Choroid plexus epithelial cell (primary cell): Measurements from ENCODE around the gene KIAA1328.
A peak's percentile ranks its signal among the peaks of the same experiment; 100 is the strongest.

Source experiments
- DNase-seq: peaks from one replicate; pipeline ENCODE4 v3.0.0-alpha.2; 2010; ENCODE audit warnings: low read depth
- H3K4me3 ChIP-seq: 2 replicates; pipeline ENCODE4 v1.5.1; 2011; ENCODE audit warnings: low read depth, mild to moderate bottlenecking, control low read depth, low read length, moderate library complexity
- TF ChIP-seq, protein P1 (sequence below): conservative IDR thresholded peaks from 2 replicates; pipeline ENCODE4 v1.5.1; 2011; ENCODE audit warnings: low read depth, mild to moderate bottlenecking, control low read depth, inconsistent platforms, low read length, moderate library complexity

KIAA1328 gene

GRCh38 chr18:36931106-36931505, 102.2 kb downstream of the KIAA1328 start:
- TF ChIP-seq, protein P1, sequence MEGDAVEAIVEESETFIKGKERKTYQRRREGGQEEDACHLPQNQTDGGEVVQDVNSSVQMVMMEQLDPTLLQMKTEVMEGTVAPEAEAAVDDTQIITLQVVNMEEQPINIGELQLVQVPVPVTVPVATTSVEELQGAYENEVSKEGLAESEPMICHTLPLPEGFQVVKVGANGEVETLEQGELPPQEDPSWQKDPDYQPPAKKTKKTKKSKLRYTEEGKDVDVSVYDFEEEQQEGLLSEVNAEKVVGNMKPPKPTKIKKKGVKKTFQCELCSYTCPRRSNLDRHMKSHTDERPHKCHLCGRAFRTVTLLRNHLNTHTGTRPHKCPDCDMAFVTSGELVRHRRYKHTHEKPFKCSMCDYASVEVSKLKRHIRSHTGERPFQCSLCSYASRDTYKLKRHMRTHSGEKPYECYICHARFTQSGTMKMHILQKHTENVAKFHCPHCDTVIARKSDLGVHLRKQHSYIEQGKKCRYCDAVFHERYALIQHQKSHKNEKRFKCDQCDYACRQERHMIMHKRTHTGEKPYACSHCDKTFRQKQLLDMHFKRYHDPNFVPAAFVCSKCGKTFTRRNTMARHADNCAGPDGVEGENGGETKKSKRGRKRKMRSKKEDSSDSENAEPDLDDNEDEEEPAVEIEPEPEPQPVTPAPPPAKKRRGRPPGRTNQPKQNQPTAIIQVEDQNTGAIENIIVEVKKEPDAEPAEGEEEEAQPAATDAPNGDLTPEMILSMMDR: no peak
- no peak overlapping the region for H3K4me3 ChIP-seq
- no peak for DNase-seq

- no peak for DNase-seq
- no peak overlapping the region for H3K4me3 ChIP-seq
- TF ChIP-seq, protein P1: no peak
Measured at GRCh38 chr18:36933552-36933951, 104.6 kb downstream of the KIAA1328 start.

DNA sequence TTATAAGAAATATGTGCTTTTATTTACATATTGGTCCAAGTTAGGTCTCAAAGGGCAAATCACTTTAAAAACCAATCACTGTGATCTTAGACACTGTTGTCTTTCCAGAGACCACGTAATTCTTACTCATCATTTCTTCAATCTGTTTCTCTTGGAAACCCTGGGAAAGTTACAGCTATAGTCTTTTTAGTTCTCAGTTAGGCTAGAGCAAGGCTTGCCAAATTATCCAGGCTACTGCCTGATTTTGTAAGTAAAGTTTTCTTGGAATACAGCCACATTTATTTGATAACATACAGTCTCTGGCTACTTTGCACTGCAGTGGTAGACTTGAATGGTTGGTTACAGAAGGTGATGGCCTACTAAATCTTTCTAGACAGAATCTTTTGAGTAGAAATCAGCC, 106.0 kb downstream of the KIAA1328 start:
- DNase-seq: peak; percentile 63
- TF ChIP-seq, protein P1: no peak
- H3K4me3 ChIP-seq: no peak overlapping the region

DNA sequence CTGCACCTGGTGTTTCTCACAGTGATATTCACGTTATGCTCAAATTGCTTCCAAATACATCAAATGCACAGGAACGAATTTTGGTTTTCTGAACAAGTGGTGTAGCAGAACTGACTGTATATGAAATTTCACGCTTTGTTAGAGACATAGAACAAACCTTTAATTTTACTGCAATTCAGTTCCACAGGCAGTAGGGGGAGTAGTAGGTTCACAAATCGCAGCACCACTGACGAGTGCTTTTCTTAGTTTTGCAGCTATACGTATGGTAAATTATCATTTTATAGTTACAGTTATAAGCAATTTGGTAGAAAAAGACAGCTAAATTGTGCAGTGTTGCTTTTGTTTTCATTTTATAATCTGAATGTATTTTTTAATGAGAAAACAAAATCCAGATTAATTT, 113.3 kb downstream of the KIAA1328 start:
- DNase-seq: peak; percentile 77
- no peak overlapping the region for H3K4me3 ChIP-seq
- TF ChIP-seq, protein P1: peak; percentile 88

- TF ChIP-seq, protein P1: no peak
- DNase-seq: no peak
Measured at GRCh38 chr18:36947820-36948348, 119.0 kb downstream of the KIAA1328 start.

DNA sequence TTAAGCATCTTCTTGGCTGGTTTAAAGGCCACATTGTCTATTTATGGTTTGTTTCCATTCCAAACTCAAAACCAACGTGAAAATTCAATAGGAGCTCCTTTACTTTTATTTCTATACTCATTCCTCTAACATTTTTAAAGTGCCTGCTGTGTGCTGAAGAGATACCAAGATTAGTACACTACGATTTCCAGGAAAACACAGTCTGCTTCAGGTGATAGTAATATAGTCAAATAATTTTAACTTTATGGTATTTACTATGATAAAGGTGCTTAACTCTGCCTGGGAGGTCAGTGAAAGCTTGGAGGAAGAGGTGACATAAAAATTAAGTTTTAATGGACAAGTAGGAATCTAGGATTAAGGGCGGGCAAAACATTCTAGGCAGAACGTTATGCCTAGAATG, 121.4 kb downstream of the KIAA1328 start:
- TF ChIP-seq, protein P1: no peak
- DNase-seq: no peak
- H3K4me3 ChIP-seq: no peak overlapping the region

More at GRCh38 chr18:36947820-36948348, 119.0 kb downstream of the KIAA1328 start:
- H3K4me3 ChIP-seq: no peak overlapping the region

DNA sequence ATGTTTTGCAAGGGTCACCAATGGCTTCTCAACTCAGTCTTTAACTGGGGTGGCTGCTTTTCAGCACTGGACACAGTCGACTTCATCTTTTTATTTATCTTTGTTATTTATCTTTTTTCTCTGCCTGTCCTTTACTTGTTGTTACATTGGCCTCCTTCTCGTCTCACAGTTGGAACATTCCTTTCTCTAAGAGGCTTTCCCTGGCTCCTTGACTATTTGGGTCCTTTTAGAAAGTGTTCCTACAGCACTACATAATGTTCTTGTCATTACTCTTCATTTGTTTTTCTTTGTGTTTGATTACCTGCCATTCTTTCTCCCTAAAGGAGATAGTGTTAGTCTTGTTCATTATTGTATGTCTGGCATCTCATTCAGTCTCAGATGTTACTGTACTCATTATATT, 122.0 kb downstream of the KIAA1328 start:
- TF ChIP-seq, protein P1: no peak

More for the DNA sequence above, 122.0 kb downstream of the KIAA1328 start:
- no peak overlapping the region for H3K4me3 ChIP-seq
- DNase-seq: no peak
